A673 (cell line): Measurements from ENCODE around the gene ACCS.

Source experiments
- EZH2 ChIP-seq: fragments of 200-600 bp; sonication (generic); IDR thresholded peaks from 2 replicates; pipeline ENCODE4 v1.6.1; 2017; ENCODE audit warnings: borderline replicate concordance, low read depth, mild to moderate bottlenecking, mixed read lengths, antibody characterized with exemption, low read length; ENCODE audit not compliant: poor library complexity, severe bottlenecking
- TF ChIP-seq, protein P1 (sequence below): fragments of 300-800, 200-600 bp; sonication (generic); conservative IDR thresholded peaks from 2 replicates; pipeline ENCODE4 v1.5.1; 2017; ENCODE audit warnings: low read depth, mild to moderate bottlenecking, antibody characterized with exemption, low read length, moderate library complexity, mixed read lengths

DNA sequence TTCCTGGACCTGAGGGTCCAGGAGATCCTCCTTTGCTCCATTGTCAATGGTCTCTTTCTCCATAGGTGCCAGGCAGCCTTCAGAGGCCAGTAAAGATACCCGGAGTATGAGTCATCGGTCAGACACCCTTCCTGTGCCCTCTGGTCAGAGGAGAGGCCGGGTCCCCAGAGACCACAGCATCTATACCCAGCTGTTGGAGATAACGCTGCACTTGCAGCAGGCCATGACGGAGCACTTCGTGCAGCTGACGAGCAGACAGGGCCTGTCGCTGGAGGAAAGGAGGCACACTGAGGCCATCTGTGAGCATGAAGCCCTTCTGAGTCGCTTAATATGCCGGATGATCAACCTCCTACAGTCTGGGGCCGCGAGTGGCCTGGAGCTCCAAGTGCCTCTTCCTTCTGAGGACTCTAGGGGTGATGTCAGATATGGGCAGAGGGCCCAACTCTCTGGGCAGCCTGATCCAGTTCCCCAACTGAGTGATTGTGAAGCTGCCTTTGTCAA is 18.1 kb upstream of the ACCS start, which contains the start of gene ACCSL:
- TF ChIP-seq, protein P1, sequence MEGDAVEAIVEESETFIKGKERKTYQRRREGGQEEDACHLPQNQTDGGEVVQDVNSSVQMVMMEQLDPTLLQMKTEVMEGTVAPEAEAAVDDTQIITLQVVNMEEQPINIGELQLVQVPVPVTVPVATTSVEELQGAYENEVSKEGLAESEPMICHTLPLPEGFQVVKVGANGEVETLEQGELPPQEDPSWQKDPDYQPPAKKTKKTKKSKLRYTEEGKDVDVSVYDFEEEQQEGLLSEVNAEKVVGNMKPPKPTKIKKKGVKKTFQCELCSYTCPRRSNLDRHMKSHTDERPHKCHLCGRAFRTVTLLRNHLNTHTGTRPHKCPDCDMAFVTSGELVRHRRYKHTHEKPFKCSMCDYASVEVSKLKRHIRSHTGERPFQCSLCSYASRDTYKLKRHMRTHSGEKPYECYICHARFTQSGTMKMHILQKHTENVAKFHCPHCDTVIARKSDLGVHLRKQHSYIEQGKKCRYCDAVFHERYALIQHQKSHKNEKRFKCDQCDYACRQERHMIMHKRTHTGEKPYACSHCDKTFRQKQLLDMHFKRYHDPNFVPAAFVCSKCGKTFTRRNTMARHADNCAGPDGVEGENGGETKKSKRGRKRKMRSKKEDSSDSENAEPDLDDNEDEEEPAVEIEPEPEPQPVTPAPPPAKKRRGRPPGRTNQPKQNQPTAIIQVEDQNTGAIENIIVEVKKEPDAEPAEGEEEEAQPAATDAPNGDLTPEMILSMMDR = no peak
- TF ChIP-seq EZH2 = no peak
